HL-60 (cell line): ENCODE measurements around the gene UBE2J2.

Experiments
- GABPA ChIP-seq: IDR thresholded peaks from 2 replicates; pipeline ENCODE4 v1.6.1; 2012; ENCODE audit warnings: low read depth
- POLR2AphosphoS5 ChIP-seq: IDR thresholded peaks from 2 replicates; pipeline ENCODE4 v1.6.1; 2012; ENCODE audit warnings: low read depth
- REST ChIP-seq: IDR thresholded peaks from 2 replicates; pipeline ENCODE4 v1.6.1; 2012; ENCODE audit warnings: low read depth; ENCODE audit not compliant: insufficient replicate concordance
- TF ChIP-seq, protein P1 (sequence below): IDR thresholded peaks from one replicate; pipeline ENCODE4 v1.5.1; 2011; ENCODE audit warnings: low read length, control low read depth, inconsistent platforms; ENCODE audit not compliant: insufficient read depth

DNA sequence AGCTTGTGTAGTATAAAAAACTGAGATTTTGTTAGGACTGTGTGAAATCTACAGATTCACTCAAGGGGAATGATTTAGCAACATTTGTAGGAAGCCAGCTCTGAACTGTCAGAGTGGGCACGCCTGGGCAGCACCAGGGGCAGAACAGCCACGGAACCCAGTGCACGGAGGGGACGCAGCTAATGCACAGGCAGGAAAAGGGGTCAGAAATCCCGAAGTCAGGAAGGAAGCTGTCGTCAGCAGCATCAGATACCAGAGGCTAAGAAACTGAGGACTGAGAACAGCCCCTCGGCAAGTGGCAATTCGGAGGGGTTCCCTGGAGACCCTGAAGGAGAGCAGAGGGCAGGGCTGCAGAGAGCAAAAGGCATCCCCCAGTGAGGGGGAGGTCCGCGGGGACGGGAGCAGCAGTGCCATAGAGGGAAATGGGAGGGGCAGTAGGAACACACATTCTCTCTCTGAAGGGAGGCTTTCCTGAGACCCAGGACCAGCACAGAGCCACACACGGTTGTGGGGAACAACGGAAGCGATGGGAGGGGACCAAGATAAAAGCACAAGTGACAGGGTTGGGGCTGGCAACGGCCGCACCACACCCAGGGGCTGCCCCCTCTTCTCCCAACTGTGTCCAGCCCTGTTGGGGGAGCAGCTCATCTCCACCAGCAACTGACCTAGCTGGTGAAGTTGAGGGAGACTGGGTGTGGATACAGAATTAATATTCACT lies 12.7 kb downstream of the UBE2J2 start:
- TF ChIP-seq, protein P1, sequence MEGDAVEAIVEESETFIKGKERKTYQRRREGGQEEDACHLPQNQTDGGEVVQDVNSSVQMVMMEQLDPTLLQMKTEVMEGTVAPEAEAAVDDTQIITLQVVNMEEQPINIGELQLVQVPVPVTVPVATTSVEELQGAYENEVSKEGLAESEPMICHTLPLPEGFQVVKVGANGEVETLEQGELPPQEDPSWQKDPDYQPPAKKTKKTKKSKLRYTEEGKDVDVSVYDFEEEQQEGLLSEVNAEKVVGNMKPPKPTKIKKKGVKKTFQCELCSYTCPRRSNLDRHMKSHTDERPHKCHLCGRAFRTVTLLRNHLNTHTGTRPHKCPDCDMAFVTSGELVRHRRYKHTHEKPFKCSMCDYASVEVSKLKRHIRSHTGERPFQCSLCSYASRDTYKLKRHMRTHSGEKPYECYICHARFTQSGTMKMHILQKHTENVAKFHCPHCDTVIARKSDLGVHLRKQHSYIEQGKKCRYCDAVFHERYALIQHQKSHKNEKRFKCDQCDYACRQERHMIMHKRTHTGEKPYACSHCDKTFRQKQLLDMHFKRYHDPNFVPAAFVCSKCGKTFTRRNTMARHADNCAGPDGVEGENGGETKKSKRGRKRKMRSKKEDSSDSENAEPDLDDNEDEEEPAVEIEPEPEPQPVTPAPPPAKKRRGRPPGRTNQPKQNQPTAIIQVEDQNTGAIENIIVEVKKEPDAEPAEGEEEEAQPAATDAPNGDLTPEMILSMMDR: no peak
- TF ChIP-seq GABPA (no peak), POLR2AphosphoS5 (no peak), REST (no peak)
